ENCODE measurements around the gene REG4.

GRCh38 chr1:119744598-119744942 lies 66.7 kb downstream of the REG4 start:
- TF ChIP-seq, protein P1, sequence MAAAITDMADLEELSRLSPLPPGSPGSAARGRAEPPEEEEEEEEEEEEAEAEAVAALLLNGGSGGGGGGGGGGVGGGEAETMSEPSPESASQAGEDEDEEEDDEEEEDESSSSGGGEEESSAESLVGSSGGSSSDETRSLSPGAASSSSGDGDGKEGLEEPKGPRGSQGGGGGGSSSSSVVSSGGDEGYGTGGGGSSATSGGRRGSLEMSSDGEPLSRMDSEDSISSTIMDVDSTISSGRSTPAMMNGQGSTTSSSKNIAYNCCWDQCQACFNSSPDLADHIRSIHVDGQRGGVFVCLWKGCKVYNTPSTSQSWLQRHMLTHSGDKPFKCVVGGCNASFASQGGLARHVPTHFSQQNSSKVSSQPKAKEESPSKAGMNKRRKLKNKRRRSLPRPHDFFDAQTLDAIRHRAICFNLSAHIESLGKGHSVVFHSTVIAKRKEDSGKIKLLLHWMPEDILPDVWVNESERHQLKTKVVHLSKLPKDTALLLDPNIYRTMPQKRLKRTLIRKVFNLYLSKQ (tag by site-specific recombination; IDR thresholded peaks at IDR 0.05; ENCODE audit: borderline replicate concordance), result no peak
- TF ChIP-seq, protein P2, sequence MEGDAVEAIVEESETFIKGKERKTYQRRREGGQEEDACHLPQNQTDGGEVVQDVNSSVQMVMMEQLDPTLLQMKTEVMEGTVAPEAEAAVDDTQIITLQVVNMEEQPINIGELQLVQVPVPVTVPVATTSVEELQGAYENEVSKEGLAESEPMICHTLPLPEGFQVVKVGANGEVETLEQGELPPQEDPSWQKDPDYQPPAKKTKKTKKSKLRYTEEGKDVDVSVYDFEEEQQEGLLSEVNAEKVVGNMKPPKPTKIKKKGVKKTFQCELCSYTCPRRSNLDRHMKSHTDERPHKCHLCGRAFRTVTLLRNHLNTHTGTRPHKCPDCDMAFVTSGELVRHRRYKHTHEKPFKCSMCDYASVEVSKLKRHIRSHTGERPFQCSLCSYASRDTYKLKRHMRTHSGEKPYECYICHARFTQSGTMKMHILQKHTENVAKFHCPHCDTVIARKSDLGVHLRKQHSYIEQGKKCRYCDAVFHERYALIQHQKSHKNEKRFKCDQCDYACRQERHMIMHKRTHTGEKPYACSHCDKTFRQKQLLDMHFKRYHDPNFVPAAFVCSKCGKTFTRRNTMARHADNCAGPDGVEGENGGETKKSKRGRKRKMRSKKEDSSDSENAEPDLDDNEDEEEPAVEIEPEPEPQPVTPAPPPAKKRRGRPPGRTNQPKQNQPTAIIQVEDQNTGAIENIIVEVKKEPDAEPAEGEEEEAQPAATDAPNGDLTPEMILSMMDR (tag by site-specific recombination; IDR thresholded peaks at IDR 0.05), result no peak
- no peak for TF ChIP-seq ZNF670 (tag by site-specific recombination; IDR thresholded peaks at IDR 0.05; ENCODE audit: low read depth)
- TF ChIP-seq ZNF132 (tag by site-specific recombination; IDR thresholded peaks at IDR 0.05; ENCODE audit: borderline replicate concordance), result no peak
- no peak for TF ChIP-seq ZNF776 (tag by site-specific recombination; IDR thresholded peaks at IDR 0.05; ENCODE audit: borderline replicate concordance)
- no peak for TF ChIP-seq ZNF184 (tag by site-specific recombination; IDR thresholded peaks at IDR 0.05)
- TF ChIP-seq GLI4 (tag by site-specific recombination; IDR thresholded peaks at IDR 0.05), result no peak
- TF ChIP-seq ZNF311 (tag by site-specific recombination; IDR thresholded peaks at IDR 0.05; ENCODE audit: borderline replicate concordance), result no peak
- TF ChIP-seq MYNN (tag by site-specific recombination; IDR thresholded peaks at IDR 0.05; ENCODE audit: borderline replicate concordance), result no peak
- TF ChIP-seq KLF1 (tag by site-specific recombination; IDR thresholded peaks at IDR 0.05), result no peak

Measured in HEK293 (cell line).